Activated T-cell treated with anti-CD3 and anti-CD28 coated beads for 24 hours (primary cell): Measurements from ENCODE around the gene RPL7A.
"Not testable (repeated sequence)": the region's sequence is repeated elsewhere in the genome, so short reads cannot be mapped to it uniquely, and the experiment has no call there.

Experiments used
- DNase-seq: peaks from one replicate; pipeline ENCODE4 v3.0.0-alpha.2; 2020; ENCODE audit warnings: low read depth

RPL7A gene

DNA sequence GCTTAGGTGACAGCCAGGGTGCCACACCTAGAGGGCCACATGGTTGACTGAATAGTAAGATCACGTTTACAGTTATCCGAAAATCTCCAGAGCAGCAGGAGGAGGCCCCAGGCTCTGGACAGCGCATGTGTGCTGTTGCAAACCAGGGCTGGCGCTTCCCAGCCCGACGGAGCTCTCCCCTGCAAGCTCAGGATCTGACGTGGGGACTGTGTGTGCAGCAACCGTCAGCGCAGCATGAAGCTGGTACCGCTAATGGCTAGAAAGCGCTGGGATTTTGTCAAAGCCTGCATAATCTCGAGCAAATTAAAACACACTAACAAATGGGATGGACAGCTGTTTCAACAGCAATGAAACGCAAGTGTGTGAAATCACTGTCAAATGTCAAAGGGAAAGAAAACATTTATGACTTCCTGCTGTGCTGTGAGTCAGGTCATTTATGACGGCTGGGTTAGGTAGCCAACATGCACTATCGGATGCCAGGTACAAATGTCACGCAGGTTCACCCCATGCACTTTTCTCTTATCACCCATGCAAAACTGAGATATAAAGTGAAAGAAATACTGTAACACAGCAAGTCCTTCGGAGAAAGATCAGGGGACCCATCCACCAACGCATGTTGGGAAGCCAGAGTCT is 20.3 kb downstream of the RPL7A start:
- DNase-seq, result no peak

DNA sequence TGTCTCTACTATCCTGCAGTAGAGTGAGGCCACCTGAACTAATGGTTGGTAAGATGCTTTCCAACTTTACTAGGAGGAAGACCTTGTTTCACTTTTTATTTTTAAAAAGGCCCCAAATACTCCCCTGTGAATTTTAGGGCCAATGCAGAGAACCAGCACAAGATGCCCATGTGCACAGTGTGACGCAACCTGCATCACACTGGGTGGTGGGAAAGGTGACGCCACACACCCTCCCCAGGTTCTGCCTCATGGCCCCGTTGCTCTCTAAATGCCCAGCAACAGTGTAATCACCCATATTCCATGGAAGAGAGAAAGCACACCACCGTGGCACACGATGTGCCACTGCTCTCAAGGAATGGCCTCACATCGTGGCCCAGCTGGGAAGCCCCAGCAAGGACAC is 21.4 kb downstream of the RPL7A start:
- no peak for DNase-seq

DNA sequence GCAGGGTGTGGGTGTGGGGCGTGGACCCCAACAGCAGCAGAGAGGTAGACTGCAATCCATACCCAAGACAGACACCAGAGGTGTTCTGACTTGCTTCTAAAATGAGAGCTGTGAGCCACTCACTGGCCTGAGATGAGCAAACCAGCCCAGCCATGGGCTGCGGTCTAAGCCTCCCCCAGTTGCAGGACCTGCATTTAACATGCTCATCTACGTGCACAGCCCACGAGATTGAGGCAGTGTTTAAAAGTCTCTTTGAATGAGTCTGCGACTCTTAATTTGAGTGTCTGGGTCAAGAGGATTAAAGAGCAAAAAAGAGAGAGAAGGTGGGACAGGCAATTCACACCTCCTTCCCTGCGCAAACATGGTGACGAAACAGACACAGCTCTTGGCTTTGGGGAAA is 21.9 kb downstream of the RPL7A start:
- no peak for DNase-seq

DNA sequence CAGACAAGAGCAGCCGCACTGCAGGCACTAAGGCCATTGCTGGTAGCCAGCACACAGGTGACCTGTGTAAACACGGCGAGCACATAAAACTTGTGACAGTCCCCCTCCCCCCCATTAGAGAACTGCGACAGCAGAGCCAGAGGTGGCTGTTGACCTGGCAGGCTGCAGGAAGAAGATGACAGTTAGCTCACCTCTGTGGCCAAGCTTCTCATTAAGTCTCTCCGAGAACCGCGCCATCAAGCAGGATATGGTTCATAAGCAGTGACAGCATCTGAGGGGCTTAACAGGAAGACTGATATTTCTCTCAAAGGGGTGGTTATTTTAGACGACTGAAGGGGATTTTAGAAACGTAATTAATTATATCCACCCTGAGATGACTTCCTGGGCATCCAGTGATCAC is 22.7 kb downstream of the RPL7A start:
- DNase-seq, result no peak

DNA sequence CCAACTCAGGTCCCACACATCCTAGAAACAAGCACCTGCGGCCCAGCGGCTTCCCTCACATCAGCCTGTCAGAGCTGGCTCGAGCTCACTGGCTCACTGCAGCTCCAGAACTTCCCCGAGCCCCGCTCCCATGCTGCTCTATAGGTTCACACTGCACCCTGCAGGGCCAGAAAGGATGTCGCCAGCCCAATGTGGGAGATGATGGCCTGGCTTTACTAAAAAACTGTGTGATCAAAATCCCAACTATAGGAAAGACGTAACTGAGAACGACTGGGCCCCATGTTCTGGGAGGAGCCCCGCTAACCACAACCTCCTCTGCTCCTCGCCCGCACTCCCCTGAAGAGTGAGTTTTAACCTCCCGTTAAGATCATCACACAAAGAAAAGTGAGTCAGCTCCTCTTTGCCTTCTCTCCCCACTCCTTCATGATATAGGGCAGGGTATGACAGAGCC is 23.3 kb downstream of the RPL7A start:
- peak; percentile 70 for DNase-seq

DNA sequence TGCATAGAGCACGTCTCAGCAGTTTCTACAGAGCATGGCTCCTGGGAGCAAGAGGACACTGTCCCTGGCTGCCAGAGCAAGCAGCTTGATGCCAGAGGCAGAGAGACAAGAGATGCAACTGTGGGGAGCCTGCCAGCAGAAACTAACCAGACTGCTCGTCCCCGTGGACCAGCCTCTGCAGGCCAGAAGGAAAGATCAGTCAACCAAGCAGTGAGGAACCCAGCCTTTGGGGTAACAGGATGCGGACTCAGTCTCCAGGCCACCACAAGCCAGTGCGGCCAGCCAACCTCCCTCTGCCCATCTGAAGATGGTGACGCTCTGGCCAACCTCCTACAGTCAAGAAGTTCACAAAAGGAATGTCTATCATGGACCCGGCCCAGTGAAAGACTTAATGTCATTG is 24.1 kb downstream of the RPL7A start:
- no peak for DNase-seq

DNA sequence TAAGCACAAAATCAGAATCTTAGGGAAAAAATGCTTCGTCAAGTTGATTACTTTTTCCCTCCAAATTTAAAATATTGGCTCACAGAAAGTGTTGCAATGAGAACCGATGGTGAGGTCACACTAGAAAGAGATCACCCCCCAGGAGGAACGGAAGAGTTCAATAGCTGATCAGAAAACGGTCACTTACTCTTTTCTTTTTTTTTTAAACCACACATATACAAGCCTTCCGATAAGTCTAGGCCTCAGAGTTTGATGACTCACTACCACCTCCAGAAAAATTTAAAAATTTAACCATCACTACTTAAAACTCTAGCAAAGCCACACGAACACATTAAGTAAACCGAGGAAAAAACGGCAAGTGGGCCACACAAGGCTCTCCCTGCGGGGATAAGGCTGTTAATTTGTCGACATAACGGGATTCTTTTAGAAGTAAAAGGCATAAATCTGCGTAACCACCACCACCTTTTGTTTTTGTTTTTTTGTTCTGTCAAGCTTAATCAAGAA is 26.6 kb downstream of the RPL7A start:
- no peak for DNase-seq

DNA sequence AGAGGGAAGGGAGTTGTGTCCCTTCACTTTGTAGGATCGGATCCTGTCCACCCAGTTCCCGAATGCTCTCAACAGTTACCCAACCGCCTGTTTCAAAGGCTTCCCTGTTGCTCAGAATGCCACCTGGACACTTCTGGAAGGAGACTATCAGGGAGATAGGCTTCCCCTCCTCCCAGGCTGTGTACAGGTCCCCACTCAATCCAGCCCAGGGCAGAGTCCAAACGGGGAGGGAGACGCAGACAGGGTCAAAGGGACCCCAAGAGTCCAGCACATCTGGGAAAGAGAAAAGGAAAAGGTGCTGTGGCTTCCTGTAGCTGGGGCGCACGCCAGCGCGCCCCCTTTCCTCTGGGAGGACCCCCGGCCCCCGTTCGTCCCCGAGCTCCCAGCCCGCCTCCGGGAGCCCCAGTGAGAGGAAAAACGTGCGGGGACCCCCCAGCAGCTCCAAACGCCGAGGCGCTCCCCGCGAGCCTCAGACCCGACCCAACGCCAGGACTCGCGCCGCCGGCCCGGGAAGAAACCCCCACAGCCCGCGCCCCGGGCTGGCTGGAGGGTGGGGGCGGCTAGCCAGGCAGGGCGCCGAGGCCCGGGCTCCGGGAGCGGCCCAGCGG is 27.2 kb downstream of the RPL7A start:
- no peak for DNase-seq

DNA sequence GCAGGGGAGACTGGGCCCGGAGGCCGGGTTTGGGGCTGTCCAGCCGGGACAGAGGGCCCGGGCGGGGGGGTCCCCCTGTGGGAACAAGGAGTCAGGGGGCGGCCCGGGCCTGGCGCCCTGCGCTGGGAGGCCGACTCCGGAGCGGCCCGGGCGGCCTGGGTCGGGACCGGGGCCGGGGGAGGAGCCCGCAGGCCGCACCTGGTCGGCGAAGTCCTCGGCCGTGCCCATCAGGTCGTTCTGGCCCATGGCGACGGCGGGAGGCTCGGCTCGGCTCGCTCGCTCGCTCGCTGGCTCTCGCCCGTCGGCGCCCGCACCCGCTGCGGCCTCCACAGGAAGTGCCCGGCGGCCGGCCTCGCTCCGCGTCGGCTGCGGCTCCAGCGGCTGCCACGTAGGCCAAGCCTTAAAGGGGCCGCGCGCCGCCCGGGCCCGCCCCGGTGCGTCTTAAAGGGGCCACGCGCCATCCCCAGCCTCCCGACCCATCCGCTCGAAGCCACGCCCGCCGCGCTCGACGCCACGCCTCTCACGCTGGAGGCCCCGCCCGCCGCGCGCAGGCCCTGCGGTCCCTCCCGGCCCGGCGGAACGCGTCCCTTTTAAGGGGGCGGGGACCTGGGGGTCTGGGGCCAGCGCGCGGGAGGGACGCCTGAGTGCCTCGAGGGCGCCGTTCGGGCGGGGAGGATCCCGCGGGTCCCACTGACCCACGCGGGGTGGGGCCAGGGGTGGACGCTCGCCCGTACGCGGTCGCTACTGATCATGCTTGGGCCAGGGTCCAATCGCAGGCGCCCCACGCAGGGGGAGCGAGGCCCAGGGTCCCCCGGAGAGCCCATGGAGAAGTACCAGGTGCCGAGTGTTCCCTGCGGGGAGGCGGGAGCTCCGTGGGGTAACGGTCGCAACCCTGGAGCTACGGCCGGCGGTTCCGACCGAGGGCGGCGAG is 28.0 kb downstream of the RPL7A start, which contains the start of the genes STKLD1 and SURF4:
TSS of gene STKLD1 (plus strand) at position 643 of the 931 bp plus-strand sequence. CDS start at position 751, 108 bp downstream.
TSS of gene SURF4 (minus strand) at position 337 of the 931 bp plus-strand sequence. CDS start at position 246, 91 bp downstream.
- DNase-seq, result peak; percentile 94

DNA sequence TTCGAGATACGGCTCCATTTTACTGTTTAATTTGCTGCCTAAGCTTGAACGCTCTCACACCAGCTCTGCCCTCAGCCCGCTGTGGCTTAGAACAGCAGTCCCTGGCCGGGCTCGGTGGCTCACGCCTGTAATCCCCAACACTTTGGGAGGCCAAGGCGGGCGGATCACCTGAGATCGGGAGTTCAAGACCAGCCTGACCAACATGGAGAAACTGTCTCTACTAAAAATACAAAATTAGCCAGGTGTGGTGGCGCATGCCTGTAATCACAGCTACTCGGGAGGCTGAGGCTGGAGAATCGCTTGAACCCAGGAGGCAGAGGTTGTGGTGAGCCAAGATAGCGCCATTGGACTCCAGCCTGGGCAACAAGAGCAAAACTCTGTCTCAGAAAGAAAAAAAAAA is 29.3 kb downstream of the RPL7A start:
- DNase-seq, result not testable (repeated sequence)

DNA sequence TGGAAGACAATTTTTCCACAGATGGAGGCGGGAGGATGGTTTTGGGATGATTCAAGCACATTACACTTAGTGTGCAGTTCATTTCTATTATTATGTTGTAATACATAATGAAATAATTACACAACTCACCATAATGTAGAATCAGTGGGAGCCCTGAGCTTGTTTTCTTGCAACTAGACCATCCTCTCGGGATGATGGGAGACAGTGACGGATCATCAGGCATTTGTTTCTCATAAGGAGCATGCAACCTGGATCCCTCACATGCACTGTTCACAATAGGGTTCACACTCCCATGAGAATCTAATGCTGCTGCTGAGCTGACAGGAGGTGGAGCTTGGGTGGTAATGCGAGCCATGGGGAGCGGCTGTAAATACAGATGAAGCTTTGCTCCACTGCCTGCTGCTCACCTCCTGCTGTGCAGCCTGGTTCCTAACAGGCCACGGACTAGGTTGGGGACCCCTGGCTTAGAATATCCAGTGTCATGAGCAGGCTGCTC is 29.8 kb downstream of the RPL7A start:
- no peak for DNase-seq

DNA sequence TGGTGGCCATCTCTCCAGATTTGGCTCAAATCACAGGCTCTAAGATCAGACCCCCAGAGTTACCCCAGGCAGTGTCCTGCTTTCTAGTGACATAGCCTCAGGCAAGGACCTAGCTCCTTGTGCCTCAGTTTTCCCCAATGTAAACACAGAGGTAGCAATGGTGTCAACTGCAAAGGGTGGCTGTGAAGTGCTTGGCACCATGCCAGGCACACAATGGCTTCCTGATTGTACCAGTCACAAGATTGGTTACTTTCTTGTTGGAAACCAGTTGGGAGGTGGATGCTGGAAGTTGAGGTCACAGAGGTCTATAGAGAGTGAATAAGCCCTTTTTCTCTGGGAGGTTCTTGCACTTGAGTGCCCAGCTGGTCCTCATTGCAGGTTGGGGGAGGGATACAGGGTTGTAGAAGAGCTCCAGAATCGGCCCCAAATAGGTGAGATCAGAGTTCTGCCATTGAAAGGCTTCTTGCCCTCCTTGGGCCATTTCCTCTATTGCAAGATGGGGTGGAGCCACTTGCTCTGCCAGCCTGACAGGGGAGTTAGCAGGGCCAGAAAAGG is 30.5 kb downstream of the RPL7A start:
- no peak for DNase-seq

DNA sequence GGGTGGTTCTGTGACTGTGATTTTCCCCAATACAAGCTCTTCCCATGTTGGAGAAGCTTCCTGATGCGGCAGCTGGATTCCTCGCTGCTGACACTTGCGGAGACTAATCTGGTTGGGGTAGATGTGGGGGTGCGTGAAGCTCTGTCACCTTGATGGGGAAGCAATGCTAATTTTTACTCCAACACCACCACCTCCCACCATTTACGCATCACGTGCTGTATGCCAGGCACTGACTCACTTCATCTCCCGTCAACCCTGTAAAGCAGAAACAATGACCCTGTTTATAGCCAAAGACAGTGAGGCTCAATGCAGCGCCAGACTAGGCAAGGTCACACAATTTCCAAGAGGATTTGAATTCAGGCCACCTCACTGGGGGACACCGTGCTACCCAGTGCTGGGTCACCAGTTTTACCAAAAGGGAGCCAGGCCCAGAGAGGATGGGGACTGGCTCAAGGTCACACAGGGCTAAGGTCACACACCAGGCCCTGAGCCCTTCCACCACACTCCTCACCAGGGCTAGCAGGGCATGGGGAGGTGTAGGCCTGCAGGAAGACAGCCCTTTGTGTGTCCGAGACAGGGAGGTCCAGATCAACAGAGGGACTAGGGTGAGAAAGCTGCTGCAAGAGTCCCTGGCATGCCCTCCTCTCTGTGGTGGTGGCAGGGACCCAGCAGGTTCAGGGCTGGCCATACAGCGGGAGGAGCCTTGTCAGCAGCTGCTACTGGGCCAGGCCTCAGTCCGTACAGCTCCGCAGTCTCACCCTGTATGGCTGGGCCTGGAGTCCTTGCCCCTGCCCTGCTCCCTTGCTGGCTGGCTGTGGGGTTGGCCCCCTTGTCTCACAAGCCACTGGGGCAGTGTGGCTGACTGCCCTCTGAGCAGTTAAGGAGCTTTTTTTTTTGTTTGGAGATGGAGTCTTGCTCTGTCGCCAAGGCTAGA is 31.4 kb downstream of the RPL7A start:
- no peak for DNase-seq

DNA sequence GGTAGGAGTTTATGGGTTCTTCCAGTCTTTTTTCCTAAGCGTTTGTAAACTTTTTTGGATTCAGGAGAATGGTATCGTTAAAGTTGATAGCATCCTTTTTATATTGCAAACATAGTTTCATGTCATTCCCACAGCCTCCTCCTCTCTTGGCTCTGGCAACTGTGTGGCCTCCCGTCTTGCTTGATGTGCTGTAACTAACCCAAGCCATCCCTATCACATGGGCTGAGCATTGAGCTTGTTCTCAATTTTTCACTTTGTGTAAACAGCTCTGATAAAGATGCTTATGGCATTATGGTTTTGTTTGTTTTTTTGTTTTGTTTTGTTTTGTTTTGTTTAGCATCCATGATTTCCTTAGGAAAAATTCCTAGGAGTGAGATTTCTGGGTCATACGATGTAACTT is 32.7 kb downstream of the RPL7A start:
- no peak for DNase-seq

DNA sequence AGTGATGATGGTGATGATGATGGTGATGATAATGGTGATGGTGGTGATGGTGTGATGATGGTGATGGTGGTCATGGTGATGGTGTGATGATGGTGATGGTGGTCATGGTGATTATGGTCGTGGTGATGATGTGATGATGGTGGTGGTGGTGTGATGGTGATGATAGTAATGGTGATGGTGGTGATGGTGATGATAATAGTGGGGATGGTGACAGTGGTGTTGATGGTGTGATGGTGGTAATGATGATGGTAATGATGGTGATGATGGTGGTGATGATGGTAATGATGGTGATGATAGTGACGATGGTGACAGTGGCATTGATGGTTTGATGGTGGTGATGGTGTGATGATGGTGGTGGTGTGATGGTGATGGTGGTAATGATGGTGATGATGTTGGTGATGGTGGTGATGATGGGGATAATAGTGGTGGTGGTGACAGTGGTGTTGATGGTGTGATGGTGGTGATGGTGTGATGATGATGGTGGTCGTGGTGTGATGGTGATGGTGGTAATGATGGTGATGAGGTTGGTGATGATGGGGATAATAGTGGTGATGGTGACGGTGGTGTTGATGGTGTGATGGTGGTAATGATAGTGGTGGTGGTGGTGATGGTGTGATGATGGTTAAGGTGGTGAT is 34.6 kb downstream of the RPL7A start:
- no peak for DNase-seq

DNA sequence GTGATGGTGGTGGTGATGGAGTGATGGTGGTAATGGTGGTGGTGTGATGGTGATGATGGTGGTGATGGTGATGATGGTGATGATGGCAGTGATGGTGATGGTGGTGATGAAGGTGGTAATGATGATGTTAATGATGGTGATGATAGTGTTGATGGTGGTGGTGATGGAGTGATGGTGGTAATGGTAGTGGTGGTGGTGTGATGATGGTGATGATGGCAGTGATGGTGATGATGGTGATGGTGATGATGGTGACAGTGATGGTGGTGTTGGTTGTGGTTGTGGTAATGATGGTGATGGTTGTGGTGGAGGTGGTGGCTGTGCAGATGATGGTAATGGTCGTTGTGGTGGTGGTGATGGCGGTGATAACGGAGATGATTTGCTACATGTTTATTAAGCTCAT is 35.4 kb downstream of the RPL7A start:
- no peak for DNase-seq

DNA sequence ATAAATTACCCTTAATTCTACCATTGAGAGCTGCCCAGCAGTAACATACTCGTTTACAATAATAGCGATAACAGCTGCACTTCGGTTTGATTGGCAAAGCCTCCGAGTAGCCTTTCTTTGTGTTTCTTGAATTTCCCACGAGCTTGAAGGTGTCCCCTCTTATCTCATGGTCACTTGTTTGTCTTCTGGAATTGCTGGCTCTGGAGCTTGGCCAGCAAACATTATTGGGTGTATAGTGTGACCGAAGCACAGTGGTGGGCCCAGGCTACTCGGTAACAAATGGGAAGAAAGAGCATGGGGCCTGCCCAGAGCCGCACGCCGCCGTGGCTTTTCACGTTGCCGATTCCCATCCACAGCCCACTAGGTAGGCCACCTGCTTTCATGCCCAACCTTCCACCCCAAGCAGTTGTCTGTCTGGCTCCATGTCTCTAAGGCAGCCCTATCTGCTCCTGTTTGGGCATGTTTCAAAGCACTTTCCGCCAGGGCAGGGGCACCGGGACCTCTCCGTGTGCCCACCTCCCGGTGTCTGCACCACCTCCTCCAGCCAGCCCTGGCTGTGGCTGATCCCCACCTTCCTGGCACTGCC is 36.8 kb downstream of the RPL7A start:
- DNase-seq, result no peak

DNA sequence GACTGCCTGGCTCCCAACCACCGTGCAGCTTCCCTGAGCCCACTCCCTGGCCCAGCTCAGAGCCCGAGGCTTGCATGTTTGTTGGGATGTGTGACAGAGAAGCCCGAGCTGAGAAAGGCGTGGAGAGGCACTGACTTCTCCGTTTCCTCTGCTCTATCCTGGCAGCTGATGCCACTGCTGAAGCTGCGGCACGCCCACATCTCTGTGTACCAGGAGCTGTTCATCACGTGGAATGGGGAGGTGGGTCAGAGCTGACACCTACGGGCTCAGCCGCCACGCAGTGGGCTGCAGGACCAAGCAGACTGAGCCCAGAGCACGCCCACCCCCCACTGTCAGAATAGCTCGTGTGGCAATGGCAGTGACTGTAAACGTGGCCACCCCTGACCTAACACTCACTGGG is 37.4 kb downstream of the RPL7A start:
- DNase-seq, result no peak

DNA sequence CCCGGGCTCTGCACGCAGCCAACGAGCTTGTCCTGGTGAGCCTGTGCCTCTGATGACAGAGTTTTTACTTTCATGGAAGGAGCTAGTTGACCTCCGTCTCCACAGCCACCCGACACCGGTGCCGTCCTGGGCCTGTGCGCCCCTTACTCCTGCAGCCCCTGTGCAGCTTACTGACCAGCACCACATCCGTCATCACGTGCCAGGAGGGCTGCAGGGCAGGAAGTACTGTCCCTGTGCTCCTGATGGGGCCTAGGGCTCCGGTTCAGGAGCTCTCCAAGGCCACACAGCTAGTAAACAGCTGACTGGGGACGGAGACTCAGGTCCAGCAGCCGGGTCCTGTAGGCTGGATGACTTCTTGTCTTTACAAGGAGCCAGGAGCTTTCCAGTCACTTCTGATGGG is 38.3 kb downstream of the RPL7A start:
- no peak for DNase-seq

DNA sequence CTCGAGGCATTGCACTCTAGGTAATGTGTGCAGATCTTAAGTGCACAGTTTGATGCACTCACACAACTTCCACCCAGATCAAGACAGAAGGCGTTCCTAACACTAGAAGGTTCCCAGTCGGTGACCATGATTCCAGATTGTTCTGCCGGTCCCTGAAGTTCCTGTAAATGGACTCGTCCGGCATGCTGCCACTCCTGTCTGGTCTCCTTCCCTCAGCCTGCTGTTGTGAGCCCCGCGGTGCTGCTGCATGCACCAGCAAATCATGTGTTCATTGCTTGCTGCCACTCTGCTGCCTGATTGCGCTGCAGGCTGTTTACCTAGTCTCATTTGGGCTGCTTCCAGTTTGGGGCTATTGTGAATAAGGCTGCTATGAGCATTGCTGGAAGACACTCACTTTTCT is 39.7 kb downstream of the RPL7A start:
- no peak for DNase-seq
